Esophagus squamous epithelium (tissue), 5 donors: ENCODE data around the gene ITGB4. TPM values are rescaled to one million over a fixed set of nuclear protein-coding genes. Genes with fewer than 3 reads are reported as not detected.
A peak's percentile ranks its signal among the peaks of the same experiment; 100 is the strongest.

ENCODE experiments used
- DNase-seq: peaks from one replicate; lab custom pipeline; 2025; lab: John Stamatoyannopoulos, UW
- H3K27ac ChIP-seq, 4 donors: fragments of 200-600 bp; sonication (generic); one replicate each; pipeline ENCODE4 v1.5.1; 2016 to 2019; ENCODE audit warnings: mild to moderate bottlenecking in 1 of 4
- H3K27me3 ChIP-seq, 4 donors: fragments of 200-600 bp; sonication (generic); 1 replicate in 3 of 4; 2 replicates in 1 of 4; pipeline versions ENCODE4 v1.5.1 to v1.6.0; 2017 to 2021; ENCODE audit warnings: antibody characterized with exemption in 1 of 4
- H3K36me3 ChIP-seq, 3 donors: fragments of 200-600 bp; sonication (generic); one replicate each; pipeline ENCODE4 v1.5.1; 2016 to 2019
- H3K4me1 ChIP-seq, 3 donors: fragments of 200-600 bp; sonication (generic); one replicate each; pipeline ENCODE4 v1.5.1; 2017 to 2019
- H3K4me3 ChIP-seq, 4 donors: fragments of 200-600 bp; sonication (generic); 1 replicate in 3 of 4; 2 replicates in 1 of 4; pipeline ENCODE4 v1.5.1; 2016 to 2019; ENCODE audit warnings: mild to moderate bottlenecking in 2 of 4, moderate library complexity in 1 of 4
- H3K9me3 ChIP-seq, 3 donors: fragments of 200-600 bp; sonication (generic); one replicate each; pipeline ENCODE4 v1.5.1; 2016 to 2019
- CTCF ChIP-seq, 6 experiments: fragments of 450-650 bp in 4 of 6; fragments of 200-600 bp in 2 of 6; sonication (generic) in 2 of 6; IDR thresholded peaks; one replicate each; pipeline ENCODE4 v1.5.1; 2016 to 2019; ENCODE audit warnings: antibody characterized with exemption in 6 of 6, mild to moderate bottlenecking in 4 of 6, moderate library complexity in 4 of 6
- POLR2A ChIP-seq, 4 donors: fragments of 450-650 bp; IDR thresholded peaks; one replicate each; pipeline ENCODE4 v1.6.1; 2017; ENCODE audit warnings: antibody characterized with exemption in 4 of 4, mild to moderate bottlenecking in 4 of 4, moderate library complexity in 3 of 4
- WGBS, 2 donors: methylation state at CpG; one replicate each; pipeline ENCODE4 v1.1.5; 2018; 5-methylcytosine and 5-hydroxymethylcytosine counted together
- intact Hi-C: fragments of 100-400 bp; cut with DNase I; formaldehyde crosslinking; loops from one replicate; pipeline ENCODE4 v1.15.0; 2022
- total RNA-seq, 4 donors: library from RNA; depleted of rRNA; stranded (reverse); fragments of >200 nt; gene quantifications; one replicate each; pipeline ENCODE4 v1.1.0, GENCODE V29; 2016
- donor health status: DM: yes; HTN: yes; CAD: no.

Gene ITGB4
- total RNA-seq, 4 donors from 2014 or later = 60.6 to 115 (median 82.3) TPM

- Histone ChIP-seq H3K36me3 (no peaks in the 10 kb centered on the region), H3K27me3 (no peaks in the 10 kb centered on the region), H3K9me3 (no peaks in the 10 kb centered on the region), H3K4me1 (peaks cover 26 to 89% (median 44%) of the 10 kb centered on the region in 3 donors), H3K27ac (peak overlapping the region; percentile 97 to 100 (median 98)), H3K4me3 (peak overlapping the region; percentile 58 to 94 (median 68))
- 10 to 12% methylated on average over 15 to 17 of the region's 43 CpGs for WGBS, 2 donors
- peak in 2 of 4 donors; percentile 56 to 81 for TF ChIP-seq POLR2A (IDR thresholded peaks at IDR 0.05)
- no peak for TF ChIP-seq CTCF (IDR thresholded peaks at IDR 0.05)
- intact Hi-C loops = no loop called here
- DNase-seq = peak; percentile 84
These were observed 64.0 kb downstream of the ITGB4 start for GRCh38 chr17:75785016-75785890.

DNA sequence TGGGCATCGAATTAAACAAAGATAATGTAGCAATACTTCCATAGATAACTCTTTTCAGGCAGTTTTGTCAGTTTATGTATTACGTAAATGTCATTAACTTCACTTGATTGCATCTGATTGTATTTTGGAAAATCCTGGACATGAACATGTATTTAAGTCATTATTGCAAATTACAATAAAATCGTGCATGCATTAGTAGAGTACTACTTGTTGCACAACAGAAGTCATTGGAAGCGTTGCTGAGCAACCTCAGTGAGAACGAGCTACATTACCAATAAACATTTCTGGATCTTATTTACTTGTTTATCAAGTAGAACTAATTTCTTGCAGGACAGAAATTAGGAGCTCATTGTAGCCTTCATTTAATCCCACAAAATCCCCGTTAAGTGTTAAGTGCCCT is 70.0 kb downstream of the ITGB4 start:
- Histone ChIP-seq H3K4me1 (peaks cover 0 to 48% (median 16%) of the 10 kb centered on the region in 3 donors), H3K4me3 (no peak overlapping the region), H3K36me3 (peaks cover 0 to 42% (median 4%) of the 10 kb centered on the region in 3 donors), H3K27ac (no peak overlapping the region), H3K27me3 (no peaks in the 10 kb centered on the region), H3K9me3 (no peaks in the 10 kb centered on the region)
- no peak for DNase-seq
- WGBS, 2 donors = 85 to 87% methylated on average over 6 of the region's 6 CpGs
- intact Hi-C loops = no loop called here
- TF ChIP-seq POLR2A (IDR thresholded peaks at IDR 0.05) (no peak), CTCF (IDR thresholded peaks at IDR 0.05) (no peak)

GRCh38 chr17:75793460-75793859 is 72.2 kb downstream of the ITGB4 start:
- Histone ChIP-seq H3K9me3 (no peaks in the 10 kb centered on the region), H3K4me3 (no peak overlapping the region), H3K27me3 (no peaks in the 10 kb centered on the region), H3K4me1 (peaks cover 0 to 26% (median 0%) of the 10 kb centered on the region in 3 donors), H3K27ac (no peak overlapping the region), H3K36me3 (peaks cover 7 to 58% (median 9%) of the 10 kb centered on the region in 3 donors)
- intact Hi-C loops = no loop called here
- no peak for DNase-seq
- TF ChIP-seq POLR2A (IDR thresholded peaks at IDR 0.05) = no peak
- TF ChIP-seq CTCF (IDR thresholded peaks at IDR 0.05) = no peak
- 34 to 40% methylated on average over 1 of the region's 1 CpG for WGBS, 2 donors

- TF ChIP-seq CTCF (IDR thresholded peaks at IDR 0.05) (no peak), POLR2A (IDR thresholded peaks at IDR 0.05) (no peak)
- no peak for DNase-seq
- peaks cover 0 to 4% (median 0%) of the 10 kb centered on the region in 3 donors for H3K4me1 ChIP-seq
- 88 to 90% methylated on average over 8 of the region's 8 CpGs for WGBS, 2 donors
- peaks cover 12 to 83% (median 16%) of the 10 kb centered on the region in 3 donors for H3K36me3 ChIP-seq
- no peak overlapping the region for H3K4me3 ChIP-seq
- no peak overlapping the region for H3K27ac ChIP-seq
- no peaks in the 10 kb centered on the region for H3K9me3 ChIP-seq
- intact Hi-C loops = no loop called here
- H3K27me3 ChIP-seq = no peaks in the 10 kb centered on the region
These were observed 74.8 kb downstream of the ITGB4 start for GRCh38 chr17:75795820-75796607.
